HG02678 (cell line): ENCODE results near the gene NDUFS3.
A peak's percentile ranks its signal among the peaks of the same experiment; 100 is the strongest.

Source experiments
- ATAC-seq: cut with Tn5 transposase; IDR thresholded peaks from one replicate; pipeline ENCODE4 v1.9.1; 2021; ENCODE audit warnings: mild to moderate bottlenecking, moderate library complexity; ENCODE audit not compliant: unreplicated experiment

The NDUFS3 gene

DNA sequence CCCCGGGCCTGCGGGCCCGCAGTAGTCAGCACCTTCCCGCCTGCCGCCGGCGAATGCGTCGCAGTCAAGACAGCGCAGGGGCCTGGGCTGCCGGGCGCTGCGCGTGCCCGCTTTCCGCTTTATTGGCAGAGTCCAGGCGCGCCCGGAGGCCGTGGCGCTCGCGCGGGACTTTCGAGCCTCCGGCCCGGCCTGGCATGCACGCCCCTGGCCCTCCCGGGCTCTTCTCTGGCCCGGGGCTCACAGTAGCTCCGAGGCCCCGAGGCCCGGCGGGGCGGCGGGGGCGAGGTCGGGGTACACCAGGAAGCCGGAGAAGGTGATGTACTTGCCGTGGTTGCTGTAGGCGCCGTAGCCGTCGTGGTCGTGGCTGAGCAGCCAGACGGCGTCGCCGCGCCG lies 10.7 kb downstream of the NDUFS3 start:
- no peak for ATAC-seq

- ATAC-seq: no peak
These were observed 11.3 kb downstream of the NDUFS3 start for GRCh38 chr11:47589977-47590861.

DNA sequence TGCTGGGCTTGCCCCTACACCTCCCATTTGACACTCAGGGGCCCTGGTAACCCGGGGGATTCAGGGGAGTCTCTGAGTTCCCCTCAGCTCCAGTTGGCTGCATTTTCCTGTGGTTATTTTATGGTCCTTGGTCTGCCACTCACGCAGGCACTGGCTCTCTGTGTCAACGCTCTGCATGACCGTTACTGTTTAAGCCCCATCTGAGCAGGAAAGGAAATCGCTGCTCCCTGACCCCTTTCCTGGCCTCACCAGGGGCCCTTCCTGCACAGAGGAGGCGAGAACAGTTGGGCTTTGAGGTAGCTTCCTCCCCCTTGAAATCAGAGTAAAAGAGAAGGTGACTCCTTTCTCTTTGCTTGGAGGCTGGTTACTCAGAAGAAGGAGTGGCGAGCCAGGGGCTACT lies 12.9 kb downstream of the NDUFS3 start:
- ATAC-seq: no peak

DNA sequence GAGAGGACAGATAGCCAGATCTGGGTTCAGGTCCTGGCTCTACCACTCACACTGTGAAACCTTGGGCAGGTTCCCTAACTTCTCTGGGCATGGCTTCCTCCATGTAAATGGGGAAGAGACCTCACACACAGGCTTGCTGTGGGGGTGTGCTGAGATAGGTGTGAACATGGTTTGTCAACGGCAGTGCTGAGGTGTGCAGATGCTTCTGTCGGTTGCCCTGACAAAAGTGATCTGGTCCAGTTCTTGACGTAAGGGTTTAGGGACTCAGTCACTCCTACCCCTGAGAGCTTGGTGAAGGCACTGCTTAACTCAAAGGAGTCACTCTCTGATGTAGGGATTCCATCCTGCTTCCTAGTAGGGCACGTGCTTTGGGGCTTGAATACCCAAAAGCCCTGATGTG lies 13.4 kb downstream of the NDUFS3 start:
- no peak for ATAC-seq

DNA sequence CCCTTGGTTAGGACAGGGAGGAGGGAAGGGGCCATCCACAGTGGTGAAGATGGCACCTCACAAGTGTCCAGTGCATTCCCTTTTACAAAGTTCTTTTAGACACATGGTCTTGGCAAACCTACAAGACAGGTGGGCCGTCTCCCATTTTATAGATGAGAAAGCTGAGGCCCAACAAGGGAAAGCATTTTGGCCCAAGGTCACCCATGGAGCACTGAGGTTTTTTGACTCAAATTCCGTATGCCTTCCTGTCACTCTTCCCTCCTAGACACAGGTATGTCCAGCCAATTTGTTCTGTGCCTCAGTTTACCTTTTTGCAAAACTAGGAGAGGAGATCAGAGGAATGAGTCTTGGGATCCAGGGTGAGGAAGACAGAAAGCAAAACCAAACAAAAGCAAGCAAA lies 14.1 kb downstream of the NDUFS3 start:
- no peak for ATAC-seq

DNA sequence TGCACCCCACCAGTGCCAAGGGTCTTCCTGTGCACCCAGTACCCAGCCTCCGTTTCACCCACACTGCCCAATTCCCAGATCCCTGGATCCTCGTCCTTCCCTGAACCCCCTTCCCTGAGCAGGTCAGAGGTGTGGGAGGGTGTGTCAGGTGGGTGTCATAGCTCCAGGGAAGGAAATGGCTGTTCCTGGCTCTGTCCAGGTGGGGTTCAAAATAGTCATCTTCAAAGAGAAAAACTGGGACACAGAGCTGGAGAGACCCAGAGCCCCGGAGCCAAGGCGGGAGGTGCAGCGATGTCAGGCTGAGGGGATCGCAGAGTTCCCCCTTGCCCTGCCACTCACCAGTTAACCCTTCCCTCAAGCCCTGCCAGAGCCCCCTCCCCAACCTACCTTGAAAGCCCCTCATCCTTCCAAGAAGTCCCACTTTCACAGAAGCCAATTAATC lies 14.6 kb downstream of the NDUFS3 start:
- no peak for ATAC-seq

GRCh38 chr11:47593934-47594855 lies 15.3 kb downstream of the NDUFS3 start, which contains the start of gene C1QTNF4:
C1QTNF4 (minus strand) TSS chr11:47594411; CDS start chr11:47590810, 3,601 bp downstream.
- no peak for ATAC-seq

GRCh38 chr11:47595029-47595428 lies 16.2 kb downstream of the NDUFS3 start:
- ATAC-seq: no peak

DNA sequence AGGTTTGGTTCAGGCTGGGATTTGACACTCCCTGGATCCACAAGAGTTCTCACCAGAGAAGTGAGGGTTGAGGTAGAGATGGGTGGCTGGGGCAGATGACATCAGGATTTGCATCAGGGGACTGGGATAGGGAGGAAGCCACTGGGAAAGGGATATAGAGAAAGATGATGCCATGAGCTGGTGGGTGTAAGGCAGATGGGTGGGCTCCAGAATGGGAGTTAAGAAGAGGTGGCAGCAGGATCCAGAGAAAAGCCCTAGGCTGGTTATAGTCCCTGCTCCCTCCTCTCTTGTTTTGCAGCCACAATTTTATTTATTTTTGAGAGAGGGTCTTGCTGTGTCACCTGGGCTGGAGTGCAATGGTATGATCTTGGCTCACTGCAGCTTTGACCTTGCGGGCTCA lies 17.1 kb downstream of the NDUFS3 start:
- ATAC-seq: no peak

DNA sequence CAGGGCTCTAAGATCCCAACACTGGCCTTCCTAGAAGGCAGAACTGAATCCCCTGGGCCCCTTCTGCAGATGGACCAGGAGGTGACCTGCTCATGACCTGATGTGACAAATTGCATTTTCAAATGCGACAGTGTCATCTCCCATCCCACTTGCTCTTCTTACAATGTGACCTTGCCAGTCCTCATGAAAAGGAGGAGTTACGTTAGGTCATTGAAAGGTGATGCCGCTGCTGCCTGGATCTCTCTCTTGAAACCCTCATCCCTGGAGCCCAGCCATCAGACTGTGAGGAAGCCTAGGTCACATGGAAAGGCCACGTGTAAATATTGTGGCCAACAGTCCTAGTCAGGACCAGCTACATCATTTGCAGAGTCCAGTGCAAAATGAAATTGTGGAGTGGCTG lies 21.0 kb downstream of the NDUFS3 start:
- ATAC-seq: no peak

- ATAC-seq: no peak
These were observed 24.4 kb downstream of the NDUFS3 start for GRCh38 chr11:47603295-47603694.

- ATAC-seq: no peak
These were observed 27.0 kb downstream of the NDUFS3 start for GRCh38 chr11:47605921-47606320.

- no peak for ATAC-seq
These were observed 27.9 kb downstream of the NDUFS3 start for GRCh38 chr11:47606731-47607130.

DNA sequence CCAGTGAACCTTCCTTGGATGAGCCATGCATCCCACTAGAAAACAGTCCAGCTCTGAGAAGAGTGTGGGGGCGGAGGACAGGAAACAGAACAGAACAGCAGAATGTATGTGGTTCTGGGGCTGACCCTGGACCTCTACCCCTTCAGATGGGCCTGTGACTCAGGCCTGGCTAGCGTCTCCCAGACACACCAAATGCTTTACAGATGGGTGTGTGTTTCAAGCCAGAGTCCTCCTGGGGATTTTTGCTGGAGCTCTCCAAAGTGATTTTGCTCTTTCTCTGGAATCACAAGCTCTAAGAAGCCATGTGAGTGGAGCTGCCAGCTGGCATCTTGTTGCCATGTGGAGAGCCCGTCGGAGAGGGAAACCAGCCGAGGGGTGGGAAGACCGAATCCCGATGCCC lies 28.5 kb downstream of the NDUFS3 start:
- no peak for ATAC-seq

DNA sequence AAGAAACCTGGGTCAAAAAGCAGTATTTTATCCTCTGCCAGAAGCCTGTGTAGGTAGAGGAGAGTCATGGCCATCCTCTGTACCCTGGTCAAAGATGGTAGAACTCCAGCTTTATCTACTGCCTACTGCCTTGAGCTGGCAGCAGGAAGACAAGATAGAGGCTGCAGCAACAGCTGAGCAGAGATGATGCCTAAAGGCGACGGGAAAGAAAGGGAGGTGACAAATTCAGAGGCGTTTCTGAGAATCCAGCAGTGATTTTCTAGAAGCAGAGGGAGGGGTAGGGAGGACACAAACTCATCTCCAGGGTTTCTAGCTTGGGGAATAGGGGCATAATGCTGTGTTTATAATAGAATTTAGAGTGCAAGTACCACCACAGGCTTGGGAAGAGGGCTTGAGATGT lies 30.8 kb downstream of the NDUFS3 start:
- no peak for ATAC-seq

DNA sequence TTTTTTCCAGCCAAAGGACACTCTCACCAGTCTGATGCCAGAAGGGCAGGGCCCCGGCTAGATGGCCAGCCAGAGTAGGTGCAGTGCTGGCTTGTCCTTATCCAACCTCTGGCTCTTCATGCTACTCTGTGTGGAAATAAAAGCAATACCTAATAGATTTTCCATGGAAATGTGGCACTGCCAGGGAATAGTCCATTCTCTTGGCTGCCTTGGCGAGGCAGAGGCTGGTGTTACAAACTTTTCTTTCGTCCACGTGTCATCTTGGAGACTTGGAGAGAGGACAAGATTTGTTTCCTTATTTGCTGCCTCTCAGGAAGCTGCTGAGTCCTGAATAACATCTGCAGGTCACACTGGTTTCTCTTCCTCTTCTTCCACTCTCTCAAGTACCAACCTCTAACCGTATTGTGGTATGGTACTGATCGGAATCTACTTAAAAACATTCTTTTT lies 32.5 kb downstream of the NDUFS3 start:
- ATAC-seq: peak; percentile 74

- ATAC-seq: no peak
These were observed 36.4 kb downstream of the NDUFS3 start for GRCh38 chr11:47615249-47615648.

DNA sequence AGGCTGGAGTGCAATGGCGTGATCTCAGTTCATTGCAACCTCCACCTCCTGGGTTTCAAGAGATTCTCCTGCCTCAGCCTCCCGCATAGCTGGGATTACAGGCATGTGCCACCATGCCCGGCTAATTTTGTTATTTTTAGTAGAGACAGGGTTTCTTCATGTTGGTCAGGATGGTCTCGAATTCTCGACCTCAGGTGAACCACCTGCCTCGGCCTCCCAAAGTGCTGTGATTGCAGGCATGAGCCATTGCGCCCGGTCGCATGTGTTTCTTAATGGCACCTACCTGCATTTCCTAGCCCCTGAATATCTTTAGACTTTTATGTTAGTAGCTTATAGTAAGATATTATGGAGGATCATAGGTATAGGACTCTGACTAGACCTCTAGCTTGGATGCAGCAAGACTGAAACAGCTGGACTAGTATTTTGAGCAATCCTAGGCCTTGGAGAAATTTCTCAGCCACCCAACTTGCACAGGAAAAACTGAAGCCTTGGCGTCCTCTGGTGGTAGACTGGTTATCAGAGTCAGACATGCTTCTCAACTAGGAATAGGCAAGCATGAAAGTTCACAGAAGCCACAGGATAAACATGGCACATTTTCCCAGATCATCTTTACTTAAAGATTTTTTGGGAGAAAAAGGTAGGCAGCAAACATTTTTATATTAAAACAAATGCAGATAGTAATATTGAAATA lies 38.0 kb downstream of the NDUFS3 start:
- no peak for ATAC-seq

DNA sequence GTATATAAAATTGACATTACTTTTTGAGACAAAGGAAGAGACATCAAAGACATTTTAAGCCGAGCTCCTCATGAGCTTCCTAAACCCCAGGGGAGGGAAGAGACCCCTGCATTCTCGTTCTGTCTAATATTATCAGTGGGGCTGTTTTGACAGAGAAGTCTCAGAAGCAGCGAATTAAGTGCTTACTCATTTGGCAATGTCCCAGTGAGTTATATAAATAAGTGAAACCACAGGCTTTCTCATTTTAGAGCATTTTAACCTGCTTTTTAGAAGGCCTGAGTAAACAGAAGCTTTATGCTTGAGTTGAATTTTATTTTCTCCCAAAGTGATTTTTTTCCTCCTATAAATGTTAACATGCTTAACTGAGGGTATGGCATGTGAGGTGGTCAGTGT lies 38.5 kb downstream of the NDUFS3 start:
- ATAC-seq: no peak

GRCh38 chr11:47620836-47621378 lies 42.0 kb downstream of the NDUFS3 start:
- no peak for ATAC-seq

DNA sequence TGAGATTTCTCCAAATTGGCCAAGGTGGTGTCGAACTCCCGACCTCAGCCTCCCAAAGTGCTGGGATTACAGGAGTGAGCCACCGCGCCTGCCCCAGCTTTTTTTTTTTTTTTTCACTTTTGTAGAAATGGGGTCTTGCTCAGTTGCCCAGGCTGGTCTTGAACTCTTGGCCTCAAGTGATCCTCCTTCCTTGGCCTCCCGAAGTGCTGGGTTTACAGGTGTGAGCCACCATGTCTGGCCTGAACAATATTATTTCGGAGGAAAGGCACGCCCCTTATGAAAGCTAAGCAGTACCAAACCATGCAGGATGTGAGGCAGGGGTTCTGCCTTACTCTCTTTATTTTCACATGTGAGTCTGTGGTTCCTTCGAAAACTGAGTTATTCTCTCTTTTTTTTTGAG lies 47.4 kb downstream of the NDUFS3 start:
- ATAC-seq: no peak
